K562 (cell line): ENCODE results near the gene SLC24A4. TPM values are rescaled to one million over a fixed set of nuclear protein-coding genes. Genes with fewer than 3 reads are reported as not detected.

ENCODE experiments used
- ATAC-seq: fragments of 200-7000 bp; cut with Tn5 transposase; 3 replicates; pipeline ENCODE4 v1.9.1; 2020; ENCODE audit warnings: moderate library complexity
- BruUV-seq: library from RNA; stranded (reverse); fragments of 400-500 nt; replicated peaks from 2 replicates; lab custom pipeline; 2021; lab: Mats Ljungman, UMichigan
- CTCF ChIA-PET: fragments of 300-600 bp; formaldehyde crosslinking; extraction: SDS; loops from one replicate; lab custom pipeline; 2021; ENCODE audit warnings: low intra/inter-chr PET ratio; lab: Yijun Ruan, JAX
- POLR2A ChIA-PET: fragments of 300-600, 350-650 bp; sonication (Branson Sonifier 250); formaldehyde crosslinking; extraction: SDS; loops from one replicate; lab custom pipeline; 2021; ENCODE audit warnings: antibody characterized with exemption, inconsistent platforms; lab: Yijun Ruan, JAX
- DNase-seq, 4 experiments: peaks; one replicate each; pipeline versions ENCODE4 v3.0.0 to v3.0.0-alpha.2; 2011 to 2018; ENCODE audit warnings: low spot score in 3 of 4, mixed read lengths in 3 of 4; ENCODE audit errors: extremely low read depth in 1 of 4
- FAIRE-seq: peaks from 2 replicates; lab custom pipeline; 2011; peaks lifted over from hg19 to GRCh38; lab: Jason Lieb, UNC
- H2AFZ ChIP-seq: 2 replicates; pipeline ENCODE4 v1.6.0; 2011; ENCODE audit warnings: low read depth, low read length, control low read depth, inconsistent platforms
- H3K27ac ChIP-seq: fragments of 200-600 bp; 3 replicates; pipeline ENCODE4 v1.8.0; 2011; ENCODE audit warnings: low read depth, mild to moderate bottlenecking, control low read depth, inconsistent platforms, low read length, moderate library complexity, mixed read lengths; ENCODE audit errors: extremely low read depth
- H3K27me3 ChIP-seq, 2 experiments: fragments of 300-600 bp in 1 of 2; 2 replicates in 1 of 2; 3 replicates in 1 of 2; pipeline versions ENCODE4 v1.6.0 to v1.8.0; 2011; ENCODE audit warnings: inconsistent platforms in 2 of 2, low read length in 2 of 2, mild to moderate bottlenecking in 1 of 2, mixed read lengths in 1 of 2, moderate library complexity in 1 of 2; ENCODE audit not compliant: control insufficient read depth in 2 of 2, insufficient read depth in 2 of 2
- H3K36me3 ChIP-seq: fragments of 300-600 bp; 3 replicates; pipeline ENCODE4 v1.8.0; 2011; ENCODE audit warnings: mild to moderate bottlenecking, low read length, inconsistent platforms; ENCODE audit not compliant: control insufficient read depth, insufficient read depth
- H3K4me1 ChIP-seq, 2 experiments: fragments of 200-600 bp in 1 of 2; replicated peaks in 1 of 2; 2 replicates in 1 of 2; 3 replicates in 1 of 2; pipeline versions ENCODE4 v1.5.1 to v1.8.0; 2011; ENCODE audit warnings: inconsistent platforms in 2 of 2, low read length in 2 of 2, mild to moderate bottlenecking in 1 of 2, mixed read lengths in 1 of 2, moderate library complexity in 1 of 2; ENCODE audit not compliant: control insufficient read depth in 2 of 2, insufficient read depth in 2 of 2
- H3K4me2 ChIP-seq: 2 replicates; pipeline ENCODE4 v1.6.1; 2011; ENCODE audit warnings: low read length, control low read depth, inconsistent platforms, mixed read lengths; ENCODE audit not compliant: insufficient read depth
- H3K4me3 ChIP-seq: fragments of 200-600 bp; sonication (generic), shearing (Covaris generic); 2 replicates; pipeline ENCODE4 v1.5.1; 2016; ENCODE audit warnings: control low read depth, inconsistent platforms
- H3K79me2 ChIP-seq: fragments of 200-600 bp; 3 replicates; pipeline ENCODE4 v1.8.0; 2011; ENCODE audit warnings: low read length, inconsistent platforms; ENCODE audit not compliant: control insufficient read depth, insufficient read depth
- H3K9ac ChIP-seq, 2 experiments: 2 replicates each; pipeline versions ENCODE4 v1.6.0 to v1.6.1; 2011; ENCODE audit warnings: low read depth in 2 of 2, low read length in 2 of 2, control low read depth in 1 of 2, inconsistent platforms in 1 of 2, mild to moderate bottlenecking in 1 of 2, mixed read lengths in 1 of 2; ENCODE audit not compliant: insufficient read depth in 1 of 2
- H3K9me1 ChIP-seq: one replicate; pipeline ENCODE4 v1.6.0; 2011; ENCODE audit warnings: inconsistent platforms, mild to moderate bottlenecking, low read length, moderate library complexity; ENCODE audit not compliant: control insufficient read depth, insufficient read depth
- H3K9me3 ChIP-seq: replicated peaks from 2 replicates; pipeline ENCODE4 v1.5.1; 2011; ENCODE audit warnings: low read depth, low read length, inconsistent platforms; ENCODE audit not compliant: control insufficient read depth, insufficient read depth
- H4K20me1 ChIP-seq: replicated peaks from 2 replicates; pipeline ENCODE4 v1.6.1; 2011; ENCODE audit warnings: low read length, inconsistent platforms, mixed read lengths; ENCODE audit not compliant: control insufficient read depth, insufficient read depth
- BRD9 ChIP-seq: fragments of 450-650 bp; IDR thresholded peaks from 2 replicates; pipeline ENCODE4 v1.6.1; 2018; ENCODE audit warnings: low read depth; ENCODE audit not compliant: partially characterized antibody
- E2F8 ChIP-seq: fragments of 450-650 bp; IDR thresholded peaks from 2 replicates; pipeline ENCODE4 v1.7.1; 2018; ENCODE audit warnings: mild to moderate bottlenecking, low read depth; ENCODE audit not compliant: partially characterized antibody
- KAT2B ChIP-seq: IDR thresholded peaks from one replicate; pipeline ENCODE4 v1.6.1; 2012; ENCODE audit warnings: low read depth, mild to moderate bottlenecking, control low read depth, inconsistent platforms, low read length, moderate library complexity
- MEF2D ChIP-seq: conservative IDR thresholded peaks from 2 replicates; pipeline ENCODE4 v1.6.1; 2016; ENCODE audit warnings: low read depth, missing genetic modification characterization, missing compliant biosample characterization
- NR4A1 ChIP-seq, 2 experiments: fragments of 250-450 bp in 1 of 2; fragments of 450-650 bp in 1 of 2; sonication (Bioruptor Pico) in 1 of 2; IDR thresholded peaks; 2 replicates each; pipeline versions ENCODE4 v1.4.0 to v1.6.1; 2016 to 2020; ENCODE audit warnings: mild to moderate bottlenecking in 2 of 2, missing compliant biosample characterization in 1 of 2, missing genetic modification characterization in 1 of 2, moderate library complexity in 1 of 2
- PCBP2 ChIP-seq: fragments of 200-400 bp; formaldehyde crosslinking; IDR thresholded peaks from 2 replicates; pipeline ENCODE4 v1.6.1; 2018; ENCODE audit warnings: low read length, low read depth, mild to moderate bottlenecking, moderate library complexity; ENCODE audit not compliant: poor library complexity, severe bottlenecking
- PRMT5 ChIP-seq: sonication (generic); formaldehyde crosslinking; IDR thresholded peaks from 2 replicates; pipeline ENCODE4 v1.5.0; 2020; ENCODE audit warnings: missing genetic modification reagents
- PYGO2 ChIP-seq: fragments of 450-650 bp; IDR thresholded peaks from 2 replicates; pipeline ENCODE4 v1.6.1; 2016; ENCODE audit warnings: mild to moderate bottlenecking, missing genetic modification characterization, moderate library complexity, missing compliant biosample characterization
- RUNX1 ChIP-seq: sonication (generic); IDR thresholded peaks from 2 replicates; pipeline ENCODE4 v1.6.1; 2016; ENCODE audit warnings: antibody characterized with exemption, low read depth
- ZBTB34 ChIP-seq: fragments of 250-450 bp; sonication (Bioruptor Pico); IDR thresholded peaks from 2 replicates; pipeline ENCODE4 v1.8.0; 2021; ENCODE audit warnings: mild to moderate bottlenecking, moderate library complexity
- ZBTB5 ChIP-seq: fragments of 450-650 bp; IDR thresholded peaks from 2 replicates; pipeline ENCODE4 v1.6.1; 2017; ENCODE audit warnings: antibody characterized with exemption
- ZNF140 ChIP-seq: fragments of 250-450 bp; sonication (Bioruptor Pico); IDR thresholded peaks from 2 replicates; pipeline ENCODE4 v1.8.0; 2021; ENCODE audit warnings: moderate library complexity, mild to moderate bottlenecking, inconsistent platforms
- WGBS: fragments of 100-300 bp; shearing (Covaris generic); methylation state at CpG from one replicate; pipeline ENCODE4 v1.1.6; 2016; ENCODE audit warnings: low coverage, mixed read lengths; ENCODE audit not compliant: insufficient coverage; ENCODE audit errors: missing lambda C conversion rate; 5-methylcytosine and 5-hydroxymethylcytosine counted together
- in situ Hi-C: fragments of 300-500 bp; cut with MboI; formaldehyde crosslinking; loops from 4 replicates; pipeline ENCODE4 v1.15.0; 2018; ENCODE audit warnings: inconsistent platforms, mixed read lengths
- intact Hi-C: fragments of 100-400 bp; cut with micrococcal nuclease; formaldehyde crosslinking; loops from 2 replicates; pipeline ENCODE4 v1.14.2; 2022
- polyA plus RNA-seq, 8 experiments: library from polyadenylated mRNA; depleted of rRNA in 4 of 8; stranded (reverse) in 5 of 8; unstranded in 3 of 8; fragments of >200 nt; fragmentation: Nextera tagmentation in 2 of 8; fragmentation: Illumina TruSeq in 1 of 8; extraction: Ambion mirVana in 2 of 8; extraction: Trizol in 1 of 8; gene quantifications; 2 replicates each; pipeline versions ENCODE4 v1.2.1 to v1.2.3, GENCODE V29; 2011 to 2014; ENCODE audit warnings: inconsistent platforms in 1 of 8, missing spikeins in 1 of 8
- total RNA-seq, 7 experiments: library from RNA; depleted of rRNA in 6 of 7; stranded (reverse); fragments of >200 nt in 6 of 7; fragmentation: Illumina TruSeq in 2 of 7; extraction: Trizol in 2 of 7; gene quantifications; 2 replicates each; pipeline versions ENCODE4 v1.2.1 to v1.2.3, GENCODE V29; 2011 to 2021; ENCODE audit warnings: low replicate concordance in 1 of 7
- TF ChIP-seq, protein P1 (sequence below): sonication (generic); formaldehyde crosslinking; IDR thresholded peaks from 2 replicates; pipeline ENCODE4 v1.8.0; 2022; ENCODE audit warnings: mild to moderate bottlenecking, low read depth, missing genetic modification reagents

The SLC24A4 gene
- total and polyA plus RNA-seq, 9 of the 15 experiments (the other 6 are each of a cell fraction or from before 2014, with no cell fraction given), result not detected

DNA sequence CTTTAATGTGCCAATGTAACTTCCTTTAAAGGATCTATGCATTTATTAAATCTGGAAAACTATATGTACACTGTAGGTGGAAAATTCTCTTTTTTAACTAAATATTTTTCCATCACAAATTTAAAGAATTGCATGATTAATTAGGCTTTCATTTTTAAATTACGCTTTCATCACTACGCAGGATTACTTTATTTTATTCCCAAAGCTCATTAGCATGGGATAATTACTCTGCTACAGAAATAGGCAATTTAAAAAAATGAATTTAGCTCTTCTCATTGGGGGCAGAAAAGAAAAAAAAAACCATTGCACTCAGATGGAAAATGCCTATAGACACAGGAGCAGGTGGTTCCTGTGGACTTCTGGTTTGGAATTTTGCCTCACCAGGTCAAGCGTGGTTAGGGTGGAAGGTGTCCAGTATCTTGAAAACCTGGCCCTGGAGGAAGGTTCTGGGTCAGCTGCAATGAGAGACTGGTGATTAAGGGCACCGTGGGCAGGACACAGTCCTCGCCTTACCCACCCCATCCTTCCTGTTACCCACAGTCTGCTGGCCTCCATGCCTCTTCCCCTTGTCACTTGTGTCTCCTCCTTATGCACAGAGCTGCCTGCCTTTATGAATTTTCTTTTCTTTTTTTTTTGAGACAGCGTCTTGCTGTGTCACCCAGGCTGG is 173.4 kb downstream of the SLC24A4 start (continued):
- TF ChIP-seq ZNF140, result no peak

DNA sequence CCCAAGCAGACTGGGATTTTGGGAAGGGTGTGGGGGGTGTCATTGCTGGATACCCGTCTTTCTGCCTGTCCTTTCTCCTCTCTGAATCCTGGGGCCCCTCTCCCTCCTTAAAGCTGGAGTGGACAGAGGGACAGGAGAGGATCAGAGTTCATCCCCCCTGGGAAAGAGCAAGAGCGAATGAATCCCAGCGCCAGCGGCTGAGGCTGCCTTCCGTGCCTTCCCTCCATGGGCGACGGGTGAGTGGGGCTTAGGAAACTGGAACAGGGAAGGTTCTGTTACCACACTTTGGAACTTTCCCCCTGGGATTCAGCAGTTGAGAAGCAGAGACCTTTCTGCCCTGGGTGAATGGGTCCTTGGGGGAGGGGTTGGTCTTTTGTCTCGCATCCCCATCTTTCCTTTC is 174.4 kb downstream of the SLC24A4 start:
- ATAC-seq (no peak), DNase-seq (no peak), FAIRE-seq (no peak)
- in situ Hi-C loops (no loop called here), intact Hi-C loops (no loop called here)
- CTCF ChIA-PET, result no interaction called here
- BruUV-seq, result no TSS peak
- Histone ChIP-seq H3K9ac (no peak overlapping the region), H3K4me3 (no peak overlapping the region), H3K36me3 (no peaks in the 10 kb centered on the region), H3K9me1 (no peaks in the 10 kb centered on the region), H3K4me1 (no peaks in the 10 kb centered on the region), H3K27ac (no peak overlapping the region), H4K20me1 (no peaks in the 10 kb centered on the region), H3K27me3 (peaks cover 3 to 25% of the 10 kb centered on the region in 2 experiments; a peak in 4 of 5 replicates), H3K4me2 (no peak overlapping the region), H3K79me2 (no peaks in the 10 kb centered on the region), H3K9me3 (no peaks in the 10 kb centered on the region), H2AFZ (no peak overlapping the region)
- POLR2A ChIA-PET, result no interaction called here
- 0% methylated on average over 7 of the region's 8 CpGs for WGBS
- TF ChIP-seq PYGO2 (tag) (no peak), RUNX1 (no peak), NR4A1 (CRISPR knock-in tag; IDR thresholded peaks at IDR 0.05) (no peak), NR4A1 (tag; IDR thresholded peaks at IDR 0.05) (no peak), BRD9 (no peak), KAT2B (no peak), PCBP2 (no peak), ZBTB34 (CRISPR knock-in tag) (no peak), MEF2D (tag) (no peak), ZBTB5 (no peak), PRMT5 (no peak), E2F8 (no peak)
- TF ChIP-seq, protein P1, sequence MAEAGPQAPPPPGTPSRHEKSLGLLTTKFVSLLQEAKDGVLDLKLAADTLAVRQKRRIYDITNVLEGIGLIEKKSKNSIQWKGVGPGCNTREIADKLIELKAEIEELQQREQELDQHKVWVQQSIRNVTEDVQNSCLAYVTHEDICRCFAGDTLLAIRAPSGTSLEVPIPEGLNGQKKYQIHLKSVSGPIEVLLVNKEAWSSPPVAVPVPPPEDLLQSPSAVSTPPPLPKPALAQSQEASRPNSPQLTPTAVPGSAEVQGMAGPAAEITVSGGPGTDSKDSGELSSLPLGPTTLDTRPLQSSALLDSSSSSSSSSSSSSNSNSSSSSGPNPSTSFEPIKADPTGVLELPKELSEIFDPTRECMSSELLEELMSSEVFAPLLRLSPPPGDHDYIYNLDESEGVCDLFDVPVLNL, result no peak
